ENCODE results near the gene TBCD. TPM values are rescaled to one million over a fixed set of nuclear protein-coding genes. Genes with fewer than 3 reads are reported as not detected.
"Not testable (repeated sequence)": the region's sequence is repeated elsewhere in the genome, so short reads cannot be mapped to it uniquely, and the experiment has no call there.

The TBCD gene
- total RNA-seq, 2 experiments from 2014 or later = 77.8 to 85.8 TPM

- Mint-ChIP-seq H3K4me3 (no peak overlapping the region), H3K4me1 (ENCODE audit: low read depth) (peaks cover 5% of the 10 kb centered on the region), H3K9me3 (no peaks in the 10 kb centered on the region), H3K27me3 (no peaks in the 10 kb centered on the region), H3K36me3 (ENCODE audit: low read depth) (peaks cover 8% of the 10 kb centered on the region), H3K27ac (no peak overlapping the region)
- intact Hi-C loops (cut with micrococcal nuclease) = no loop called here
- DNase-seq = no peak
- ChIA-PET POLR2A (no interaction called here), CTCF (no interaction called here)
- no peak for TF ChIP-seq CTCF (IDR thresholded peaks at IDR 0.05)
- no peak for ATAC-seq
These were observed 209.7 kb downstream of the TBCD start for GRCh38 chr17:82961366-82962162.

- TF ChIP-seq CTCF (IDR thresholded peaks at IDR 0.05) = no peak
- intact Hi-C loops (cut with micrococcal nuclease) = no loop called here
- H3K27me3 Mint-ChIP-seq = no peaks in the 10 kb centered on the region
- peaks cover 8% of the 10 kb centered on the region for H3K36me3 Mint-ChIP-seq (ENCODE audit: low read depth)
- H3K4me3 Mint-ChIP-seq = no peak overlapping the region
- H3K27ac Mint-ChIP-seq = no peak overlapping the region
- ChIA-PET POLR2A (no interaction called here), CTCF (no interaction called here)
- ATAC-seq (no peak), DNase-seq (no peak)
- no peaks in the 10 kb centered on the region for H3K9me3 Mint-ChIP-seq
- H3K4me1 Mint-ChIP-seq (ENCODE audit: low read depth) = peaks cover 5% of the 10 kb centered on the region
These were observed 210.4 kb downstream of the TBCD start for GRCh38 chr17:82962163-82962720.

GRCh38 chr17:82963104-82963950, 211.5 kb downstream of the TBCD start:
- DNase-seq (peak; percentile 47), ATAC-seq (peak; percentile 77)
- POLR2A ChIA-PET = no interaction called here
- CTCF ChIA-PET = no interaction called here
- Mint-ChIP-seq H3K27me3 (no peaks in the 10 kb centered on the region), H3K27ac (no peak overlapping the region), H3K36me3 (ENCODE audit: low read depth) (peaks cover 8% of the 10 kb centered on the region), H3K4me1 (ENCODE audit: low read depth) (peaks cover 5% of the 10 kb centered on the region), H3K4me3 (no peak overlapping the region), H3K9me3 (no peaks in the 10 kb centered on the region)
- intact Hi-C loops (cut with micrococcal nuclease) = no loop called here
- peak; percentile 41 for TF ChIP-seq CTCF (IDR thresholded peaks at IDR 0.05)

GRCh38 chr17:82964451-82964850, 212.6 kb downstream of the TBCD start:
- H3K27ac Mint-ChIP-seq; H3K9me3 Mint-ChIP-seq; H3K4me3 Mint-ChIP-seq; DNase-seq; ATAC-seq; H3K36me3 Mint-ChIP-seq (ENCODE audit: low read depth); H3K4me1 Mint-ChIP-seq (ENCODE audit: low read depth); intact Hi-C loops (cut with micrococcal nuclease); H3K27me3 Mint-ChIP-seq; POLR2A ChIA-PET: not testable (repeated sequence)
- CTCF ChIA-PET = interaction anchor here (0.7 kb wide), 1 partner anchor 852 kb away, joined by 4 read pairs; no protein-coding TSS in a partner anchor

DNA sequence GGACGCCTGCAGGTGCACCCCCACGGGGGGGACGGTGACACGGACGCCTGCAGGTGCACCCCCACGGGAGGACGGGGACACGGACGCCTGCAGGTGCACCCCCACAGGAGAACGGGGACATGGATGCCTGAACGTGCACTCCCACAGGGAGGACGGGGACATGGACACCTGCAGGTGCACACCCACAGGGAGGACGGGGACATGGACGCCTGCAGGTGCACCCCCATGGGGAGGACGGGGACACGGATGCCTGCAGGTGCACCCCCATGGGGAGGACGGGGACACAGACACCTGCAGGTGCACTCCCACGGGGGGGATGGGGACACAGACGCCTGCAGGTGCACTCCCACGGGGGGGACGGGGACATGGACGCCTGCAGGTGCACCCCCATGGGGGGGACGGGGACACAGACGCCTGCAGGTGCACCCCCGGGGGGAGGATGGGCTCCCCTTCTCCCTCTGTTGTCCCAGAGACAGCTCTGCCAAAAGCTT, 213.0 kb downstream of the TBCD start:
- H3K27me3 Mint-ChIP-seq = no peaks in the 10 kb centered on the region
- ChIA-PET CTCF (interaction anchor here (1.7 kb wide), 1 partner anchor 35 kb away, joined by 4 read pairs; no protein-coding TSS in a partner anchor), POLR2A (no interaction called here)
- H3K4me1 Mint-ChIP-seq (ENCODE audit: low read depth) = peaks cover 5% of the 10 kb centered on the region
- H3K4me3 Mint-ChIP-seq = no peak overlapping the region
- no peak for DNase-seq
- no peak overlapping the region for H3K27ac Mint-ChIP-seq
- H3K36me3 Mint-ChIP-seq (ENCODE audit: low read depth) = no peaks in the 10 kb centered on the region
- no peaks in the 10 kb centered on the region for H3K9me3 Mint-ChIP-seq
- no peak for ATAC-seq
- TF ChIP-seq CTCF (IDR thresholded peaks at IDR 0.05) = no peak
- intact Hi-C loops (cut with micrococcal nuclease) = no loop called here

All from activated CD8-positive, alpha-beta T cell treated with anti-CD3 and anti-CD28 coated beads for 36 hours (primary cell).